HepG2 (cell line): Measurements from ENCODE around the gene THOC6. TPM values are rescaled to one million over a fixed set of nuclear protein-coding genes. Genes with fewer than 3 reads are reported as not detected.

Experiments
- ATAC-seq: fragments of 200-7000 bp; cut with Tn5 transposase; 3 replicates; pipeline ENCODE4 v1.9.1; 2020; ENCODE audit warnings: mild to moderate bottlenecking, moderate library complexity
- BruUV-seq: library from RNA; stranded (reverse); fragments of 400-500 nt; replicated peaks from 2 replicates; lab custom pipeline; 2021; lab: Mats Ljungman, UMichigan
- CTCF ChIA-PET: fragments of 300-600 bp; formaldehyde crosslinking; extraction: SDS; loops from one replicate; lab custom pipeline; 2021; ENCODE audit warnings: low total read pairs, inconsistent platforms, low intra/inter-chr PET ratio; lab: Yijun Ruan, JAX
- POLR2A ChIA-PET: fragments of 350-600 bp; sonication (Branson Sonifier 250); formaldehyde crosslinking; loops from one replicate; lab custom pipeline; 2020; ENCODE audit warnings: antibody characterized with exemption, inconsistent platforms; lab: Yijun Ruan, JAX
- DNase-seq: peaks from one replicate; pipeline ENCODE4 v3.0.0-alpha.2; 2015; ENCODE audit warnings: low spot score
- FAIRE-seq: peaks from 3 replicates; lab custom pipeline; 2011; peaks lifted over from hg19 to GRCh38; lab: Jason Lieb, UNC
- H2AFZ ChIP-seq: one replicate; pipeline ENCODE4 v1.6.1; 2011; ENCODE audit warnings: low read length, inconsistent platforms
- H3K27ac ChIP-seq: fragments of 300-600 bp; 3 replicates; pipeline ENCODE4 v1.8.0; 2011; ENCODE audit warnings: mixed run types, mild to moderate bottlenecking, mixed read lengths, low read length, inconsistent platforms; ENCODE audit not compliant: insufficient read depth; ENCODE audit errors: extremely low read length
- H3K27me3 ChIP-seq, 2 experiments: fragments of 200-600 bp in 1 of 2; 2 replicates in 1 of 2; 3 replicates in 1 of 2; pipeline versions ENCODE4 v1.6.0 to v1.8.0; 2011; ENCODE audit warnings: low read length in 2 of 2, mild to moderate bottlenecking in 2 of 2, moderate library complexity in 2 of 2, inconsistent platforms in 1 of 2; ENCODE audit not compliant: insufficient read depth in 2 of 2, control insufficient read depth in 1 of 2
- H3K36me3 ChIP-seq, 2 experiments: fragments of 200-600 bp in 1 of 2; replicated peaks in 1 of 2; 2 replicates in 1 of 2; 3 replicates in 1 of 2; pipeline versions ENCODE4 v1.5.1 to v1.8.0; 2011; ENCODE audit warnings: low read length in 2 of 2, inconsistent platforms in 1 of 2; ENCODE audit not compliant: insufficient read depth in 2 of 2, control insufficient read depth in 1 of 2
- H3K4me1 ChIP-seq: 2 replicates; pipeline ENCODE4 v1.5.1; 2012; ENCODE audit warnings: low read length, inconsistent platforms; ENCODE audit not compliant: insufficient read depth
- H3K4me2 ChIP-seq: 2 replicates; pipeline ENCODE4 v1.6.0; 2011; ENCODE audit warnings: low read depth, low read length, inconsistent platforms
- H3K4me3 ChIP-seq, 3 experiments: fragments of 200-600 bp in 1 of 3; sonication (generic), shearing (Covaris generic) in 1 of 3; replicated peaks in 1 of 3; 2 replicates each; pipeline ENCODE4 v1.5.1; 2011 to 2016; ENCODE audit warnings: low read length in 3 of 3, inconsistent platforms in 2 of 3, low read depth in 2 of 3, mild to moderate bottlenecking in 2 of 3, control low read depth in 1 of 3, mixed read lengths in 1 of 3; ENCODE audit not compliant: insufficient read depth in 1 of 3
- H3K79me2 ChIP-seq: one replicate; pipeline ENCODE4 v1.6.1; 2011; ENCODE audit warnings: low read length, inconsistent platforms; ENCODE audit not compliant: insufficient read depth
- H3K9ac ChIP-seq: 2 replicates; pipeline ENCODE4 v1.6.0; 2011; ENCODE audit warnings: mild to moderate bottlenecking, low read depth, low read length, inconsistent platforms; ENCODE audit not compliant: insufficient read depth
- H3K9me3 ChIP-seq: 2 replicates; pipeline ENCODE4 v1.5.1; 2012; ENCODE audit warnings: mild to moderate bottlenecking, low read length
- H4K20me1 ChIP-seq: 2 replicates; pipeline ENCODE4 v1.6.0; 2011; ENCODE audit warnings: inconsistent platforms, mild to moderate bottlenecking, low read length, moderate library complexity; ENCODE audit not compliant: insufficient read depth
- AGO2 ChIP-seq: fragments of 200-400 bp; formaldehyde crosslinking; optimal IDR thresholded peaks from 2 replicates; pipeline ENCODE3; 2017; ENCODE audit warnings: mild to moderate bottlenecking, low read depth, low read length, moderate library complexity
- BORCS8-MEF2B ChIP-seq: sonication (generic); formaldehyde crosslinking; IDR thresholded peaks from 2 replicates; pipeline ENCODE4 v1.8.0; 2022; ENCODE audit warnings: mild to moderate bottlenecking, missing genetic modification reagents
- DNMT3B ChIP-seq: conservative IDR thresholded peaks from 2 replicates; pipeline ENCODE4 v1.6.1; 2016; ENCODE audit warnings: missing biosample characterization, control low read depth
- GMEB1 ChIP-seq: sonication (generic); formaldehyde crosslinking; IDR thresholded peaks from 2 replicates; pipeline ENCODE4 v1.5.1; 2020; ENCODE audit warnings: missing genetic modification reagents, mild to moderate bottlenecking, borderline replicate concordance
- GTF2F1 ChIP-seq: fragments of 150-350 bp; IDR thresholded peaks from 2 replicates; pipeline ENCODE4 v1.6.1; 2014; ENCODE audit warnings: low read length
- KAT2B ChIP-seq: fragments of 150-350 bp; IDR thresholded peaks from 2 replicates; pipeline ENCODE4 v1.6.1; 2014; ENCODE audit warnings: low read depth, low read length, borderline replicate concordance
- POLR2G ChIP-seq: fragments of 200-400 bp; formaldehyde crosslinking; IDR thresholded peaks from 2 replicates; pipeline ENCODE4 v1.6.1; 2018; ENCODE audit warnings: mild to moderate bottlenecking, low read depth, low read length, moderate library complexity
- SMARCC2 ChIP-seq: fragments of 450-650 bp; IDR thresholded peaks from 2 replicates; pipeline ENCODE4 v1.6.1; 2017; ENCODE audit warnings: antibody characterized with exemption, mild to moderate bottlenecking
- SP2 ChIP-seq: sonication (generic); formaldehyde crosslinking; IDR thresholded peaks from 2 replicates; pipeline ENCODE4 v1.5.1; 2020; ENCODE audit warnings: mild to moderate bottlenecking, missing genetic modification reagents
- ZNF136 ChIP-seq: sonication (generic); formaldehyde crosslinking; IDR thresholded peaks from 2 replicates; pipeline ENCODE4 v1.8.1; 2022; ENCODE audit warnings: low read depth, mild to moderate bottlenecking, moderate library complexity, missing genetic modification reagents
- ZNF263 ChIP-seq: sonication (generic); formaldehyde crosslinking; IDR thresholded peaks from 2 replicates; pipeline ENCODE4 v1.4.0; 2020; ENCODE audit warnings: missing genetic modification reagents
- ZNF496 ChIP-seq: sonication (generic); formaldehyde crosslinking; IDR thresholded peaks from 2 replicates; pipeline ENCODE4 v1.8.1; 2023; ENCODE audit warnings: mild to moderate bottlenecking, moderate library complexity, missing genetic modification reagents; ENCODE audit not compliant: insufficient replicate concordance
- ZNF775 ChIP-seq: sonication (generic); formaldehyde crosslinking; IDR thresholded peaks from 2 replicates; pipeline ENCODE4 v1.4.0; 2020; ENCODE audit warnings: missing genetic modification reagents, mild to moderate bottlenecking, moderate library complexity, borderline replicate concordance
- WGBS: methylation state at CpG from one replicate; pipeline ENCODE4 v1.1.6; 2017; ENCODE audit warnings: low lambda C conversion rate; 5-methylcytosine and 5-hydroxymethylcytosine counted together
- in situ Hi-C: cut with HindIII; loops from 2 replicates; pipeline ENCODE4 v1.10.0; 2017; ENCODE audit warnings: low pct_unique_long_range_greater_than_20kb; ENCODE audit not compliant: extremely low pct_ligation_motif_present
- intact Hi-C: fragments of 100-400 bp; cut with micrococcal nuclease; formaldehyde crosslinking; loops from one replicate; pipeline ENCODE4 v1.10.0; 2022; ENCODE audit not compliant: unreplicated experiment
- polyA plus RNA-seq, 8 experiments: library from polyadenylated mRNA; depleted of rRNA in 3 of 8; stranded (reverse) in 7 of 8; unstranded in 1 of 8; fragments of >200 nt; fragmentation: Illumina TruSeq in 4 of 8; extraction: Trizol in 4 of 8; gene quantifications; 2 replicates each; pipeline versions ENCODE4 v1.2.1 to v1.2.3, GENCODE V29; 2011 to 2016; ENCODE audit warnings: low read depth in 4 of 8, missing spikeins in 1 of 8, mixed read lengths in 1 of 8; ENCODE audit not compliant: insufficient read depth in 1 of 8
- total RNA-seq, 5 experiments: library from RNA; depleted of rRNA; stranded (reverse); fragments of >200 nt; fragmentation: Illumina TruSeq; extraction: Trizol; gene quantifications; 2 replicates each; pipeline ENCODE4 v1.2.3, GENCODE V29; 2016; ENCODE audit warnings: low read depth in 1 of 5
- TF ChIP-seq, protein P1 (sequence below): sonication (generic); formaldehyde crosslinking; IDR thresholded peaks from 2 replicates; pipeline ENCODE4 v1.8.1; 2022; ENCODE audit warnings: low read depth, mild to moderate bottlenecking, missing genetic modification reagents
- TF ChIP-seq, protein P2 (sequence below): sonication (generic); formaldehyde crosslinking; IDR thresholded peaks from 2 replicates; pipeline ENCODE4 v1.9.0; 2022; ENCODE audit warnings: low read depth, missing genetic modification reagents

The THOC6 gene
- total and polyA plus RNA-seq, 2 of the 13 experiments (the other 11 are each of a cell fraction or from before 2014, with no cell fraction given): 32.1 to 37.0 TPM

DNA sequence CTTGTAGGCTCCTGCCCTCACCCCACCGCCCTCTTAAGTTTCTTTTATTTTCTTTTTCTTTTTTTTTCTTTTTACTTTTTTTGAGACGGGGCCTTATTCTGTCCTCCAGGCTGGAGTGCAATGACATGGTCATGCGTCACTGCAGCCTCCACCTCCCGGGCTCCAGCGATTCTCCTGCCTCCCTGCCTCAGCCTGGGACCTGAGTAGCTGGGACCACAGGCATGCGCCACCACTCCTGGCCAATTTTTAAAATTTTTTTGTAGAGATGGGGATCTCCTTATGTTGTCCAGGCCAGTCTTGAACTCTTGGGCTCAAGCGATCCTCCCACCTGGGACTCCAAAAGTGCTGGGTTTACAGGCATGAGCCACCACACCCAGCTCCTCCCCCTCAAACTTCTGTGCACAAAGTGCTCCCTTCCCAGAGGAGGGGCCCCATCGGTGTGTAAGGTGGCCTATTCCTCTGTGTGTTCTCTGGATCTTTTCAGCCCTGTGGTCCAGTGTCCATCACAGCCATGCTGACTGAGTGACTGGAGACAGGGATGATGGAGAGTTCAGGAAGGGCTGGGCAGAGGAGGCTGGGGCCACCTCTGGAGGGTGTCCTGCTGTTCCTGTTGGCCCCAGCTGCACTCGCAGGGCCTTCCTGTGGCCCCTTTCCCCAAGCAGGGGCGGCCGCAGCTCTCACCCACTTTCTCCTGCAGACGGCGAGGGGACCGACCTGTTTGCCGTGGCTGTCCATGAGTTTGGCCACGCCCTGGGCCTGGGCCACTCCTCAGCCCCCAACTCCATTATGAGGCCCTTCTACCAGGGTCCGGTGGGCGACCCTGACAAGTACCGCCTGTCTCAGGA, 32.7 kb downstream of the THOC6 start:
- H3K9me3 ChIP-seq: no peaks in the 10 kb centered on the region
- peaks cover 0 to under 1% of the 10 kb centered on the region in 2 experiments; a peak in 1 of 5 replicates for H3K27me3 ChIP-seq
- intact Hi-C loops: no loop called here
- DNase-seq (no peak), ATAC-seq (no peak), FAIRE-seq (no peak)
- H3K4me2 ChIP-seq: no peak overlapping the region
- no peak overlapping the region for H3K9ac ChIP-seq
- no peak overlapping the region for H3K4me3 ChIP-seq
- CTCF ChIA-PET: no interaction called here
- no peaks in the 10 kb centered on the region for H3K36me3 ChIP-seq
- in situ Hi-C loops: no loop called here
- H2AFZ ChIP-seq: no peak overlapping the region
- POLR2A ChIA-PET: interaction anchor here (1.6 kb wide), 1 partner anchor 36 kb away, joined by 3 read pairs; the partner anchor contains the start of gene TNFRSF12A
- no peaks in the 10 kb centered on the region for H3K79me2 ChIP-seq
- no peak overlapping the region for H3K27ac ChIP-seq
- H4K20me1 ChIP-seq: no peaks in the 10 kb centered on the region
- 80% methylated on average over 14 of the region's 19 CpGs for WGBS
- no TSS peak for BruUV-seq
- peaks cover 14% of the 10 kb centered on the region for H3K4me1 ChIP-seq
- no peak for TF ChIP-seq BORCS8-MEF2B (CRISPR knock-in tag)
- TF ChIP-seq AGO2: peak; percentile 32
- TF ChIP-seq, protein P1, sequence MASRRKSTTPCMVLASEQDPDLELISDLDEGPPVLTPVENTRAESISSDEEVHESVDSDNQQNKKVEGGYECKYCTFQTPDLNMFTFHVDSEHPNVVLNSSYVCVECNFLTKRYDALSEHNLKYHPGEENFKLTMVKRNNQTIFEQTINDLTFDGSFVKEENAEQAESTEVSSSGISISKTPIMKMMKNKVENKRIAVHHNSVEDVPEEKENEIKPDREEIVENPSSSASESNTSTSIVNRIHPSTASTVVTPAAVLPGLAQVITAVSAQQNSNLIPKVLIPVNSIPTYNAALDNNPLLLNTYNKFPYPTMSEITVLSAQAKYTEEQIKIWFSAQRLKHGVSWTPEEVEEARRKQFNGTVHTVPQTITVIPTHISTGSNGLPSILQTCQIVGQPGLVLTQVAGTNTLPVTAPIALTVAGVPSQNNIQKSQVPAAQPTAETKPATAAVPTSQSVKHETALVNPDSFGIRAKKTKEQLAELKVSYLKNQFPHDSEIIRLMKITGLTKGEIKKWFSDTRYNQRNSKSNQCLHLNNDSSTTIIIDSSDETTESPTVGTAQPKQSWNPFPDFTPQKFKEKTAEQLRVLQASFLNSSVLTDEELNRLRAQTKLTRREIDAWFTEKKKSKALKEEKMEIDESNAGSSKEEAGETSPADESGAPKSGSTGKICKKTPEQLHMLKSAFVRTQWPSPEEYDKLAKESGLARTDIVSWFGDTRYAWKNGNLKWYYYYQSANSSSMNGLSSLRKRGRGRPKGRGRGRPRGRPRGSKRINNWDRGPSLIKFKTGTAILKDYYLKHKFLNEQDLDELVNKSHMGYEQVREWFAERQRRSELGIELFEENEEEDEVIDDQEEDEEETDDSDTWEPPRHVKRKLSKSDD (CRISPR knock-in tag): no peak
- TF ChIP-seq KAT2B: no peak
- no peak for TF ChIP-seq GMEB1 (CRISPR knock-in tag)
- peak; percentile 8; the same call in 1 of the 2 replicates for TF ChIP-seq POLR2G
- no peak for TF ChIP-seq ZNF136 (CRISPR knock-in tag)
- no peak for TF ChIP-seq ZNF496 (CRISPR knock-in tag)
- no peak for TF ChIP-seq ZNF775 (CRISPR knock-in tag)
- TF ChIP-seq ZNF263: 0 out of 2 replicates have a peak, but pooled peaks have one; percentile 62
- no peak for TF ChIP-seq SMARCC2
- TF ChIP-seq SP2: no peak
- TF ChIP-seq DNMT3B: no peak
- TF ChIP-seq, protein P2, sequence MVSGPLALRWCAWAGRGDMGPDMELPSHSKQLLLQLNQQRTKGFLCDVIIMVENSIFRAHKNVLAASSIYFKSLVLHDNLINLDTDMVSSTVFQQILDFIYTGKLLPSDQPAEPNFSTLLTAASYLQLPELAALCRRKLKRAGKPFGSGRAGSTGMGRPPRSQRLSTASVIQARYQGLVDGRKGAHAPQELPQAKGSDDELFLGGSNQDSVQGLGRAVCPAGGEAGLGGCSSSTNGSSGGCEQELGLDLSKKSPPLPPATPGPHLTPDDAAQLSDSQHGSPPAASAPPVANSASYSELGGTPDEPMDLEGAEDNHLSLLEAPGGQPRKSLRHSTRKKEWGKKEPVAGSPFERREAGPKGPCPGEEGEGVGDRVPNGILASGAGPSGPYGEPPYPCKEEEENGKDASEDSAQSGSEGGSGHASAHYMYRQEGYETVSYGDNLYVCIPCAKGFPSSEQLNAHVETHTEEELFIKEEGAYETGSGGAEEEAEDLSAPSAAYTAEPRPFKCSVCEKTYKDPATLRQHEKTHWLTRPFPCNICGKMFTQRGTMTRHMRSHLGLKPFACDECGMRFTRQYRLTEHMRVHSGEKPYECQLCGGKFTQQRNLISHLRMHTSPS (CRISPR knock-in tag): no peak
- no peak for TF ChIP-seq GTF2F1
